ENCODE data around the gene NUCKS1.

NUCKS1 gene

GRCh38 chr1:205693421-205693991 is 56.5 kb downstream of the NUCKS1 start:
- DNase-seq: no peak

- DNase-seq: no peak
These were observed 57.6 kb downstream of the NUCKS1 start for GRCh38 chr1:205692423-205692822.

- DNase-seq: no peak
These were observed 59.7 kb downstream of the NUCKS1 start for GRCh38 chr1:205690122-205690756.

GRCh38 chr1:205689479-205689878 is 60.5 kb downstream of the NUCKS1 start:
- no peak for DNase-seq

GRCh38 chr1:205688171-205689080 is 61.6 kb downstream of the NUCKS1 start:
- no peak for DNase-seq

- no peak for DNase-seq
These were observed 62.7 kb downstream of the NUCKS1 start for GRCh38 chr1:205687242-205687641.

GRCh38 chr1:205681364-205681763 is 68.6 kb downstream of the NUCKS1 start:
- no peak for DNase-seq

- DNase-seq: peak; percentile 24
These were observed 69.7 kb downstream of the NUCKS1 start, which contains the start of gene SLC45A3 for GRCh38 chr1:205680073-205680851. Gene SLC45A3 (minus strand): TSS chr1:205680509. CDS start chr1:205664656, 15,853 bp downstream.

- DNase-seq: no peak
These were observed 71.5 kb downstream of the NUCKS1 start for GRCh38 chr1:205678286-205679111.

- no peak for DNase-seq
These were observed 72.8 kb downstream of the NUCKS1 start for GRCh38 chr1:205677167-205677566.

- no peak for DNase-seq
These were observed 73.4 kb downstream of the NUCKS1 start for GRCh38 chr1:205676597-205676996.

- no peak for DNase-seq
These were observed 74.0 kb downstream of the NUCKS1 start for GRCh38 chr1:205676002-205676401.

GRCh38 chr1:205675247-205675646 is 74.7 kb downstream of the NUCKS1 start:
- DNase-seq: no peak

- no peak for DNase-seq
These were observed 77.0 kb downstream of the NUCKS1 start for GRCh38 chr1:205672970-205673369.

GRCh38 chr1:205672395-205672889 is 77.5 kb downstream of the NUCKS1 start:
- no peak for DNase-seq

- no peak for DNase-seq
These were observed 79.2 kb downstream of the NUCKS1 start for GRCh38 chr1:205670611-205671430.

GRCh38 chr1:205670150-205670446 is 79.9 kb downstream of the NUCKS1 start:
- no peak for DNase-seq

- DNase-seq: no peak
These were observed 80.4 kb downstream of the NUCKS1 start for GRCh38 chr1:205669341-205670149.

- no peak for DNase-seq
These were observed 81.0 kb downstream of the NUCKS1 start for GRCh38 chr1:205668951-205669340.
